Breast epithelium (tissue), 3 donors: ENCODE measurements around the gene NAV1.

Source experiments
- POLR2AphosphoS5 ChIP-seq, 3 donors: sonication (generic); formaldehyde crosslinking; IDR thresholded peaks; one replicate each; pipeline ENCODE4 v1.6.1; 2017; ENCODE audit warnings: antibody characterized with exemption in 3 of 3
- TF ChIP-seq, protein P1 (sequence below), 3 donors: fragments of 450-650 bp; IDR thresholded peaks; one replicate each; pipeline ENCODE4 v1.5.1; 2016 to 2017; ENCODE audit warnings: antibody characterized with exemption in 3 of 3, mild to moderate bottlenecking in 3 of 3, moderate library complexity in 3 of 3

DNA sequence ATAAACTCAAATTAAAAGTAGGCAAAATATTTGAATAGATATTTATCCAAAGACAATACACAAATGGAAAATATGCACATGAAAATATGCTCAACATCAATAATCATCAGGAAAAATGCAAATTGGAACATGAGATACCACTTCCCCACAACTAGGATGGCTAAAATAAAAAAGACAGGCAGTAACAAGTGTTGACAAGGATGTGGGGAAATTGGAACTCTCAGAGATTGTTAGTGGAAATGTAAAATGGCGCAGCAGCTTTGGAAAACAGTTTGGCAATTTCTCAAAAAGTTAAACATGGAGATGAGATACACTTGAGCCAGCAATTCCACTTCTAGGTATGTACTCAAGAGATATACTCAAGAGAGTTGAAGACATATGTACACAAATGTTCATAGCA, 48.8 kb downstream of the NAV1 start:
- TF ChIP-seq POLR2AphosphoS5 (IDR thresholded peaks at IDR 0.05), result no peak
- TF ChIP-seq, protein P1, sequence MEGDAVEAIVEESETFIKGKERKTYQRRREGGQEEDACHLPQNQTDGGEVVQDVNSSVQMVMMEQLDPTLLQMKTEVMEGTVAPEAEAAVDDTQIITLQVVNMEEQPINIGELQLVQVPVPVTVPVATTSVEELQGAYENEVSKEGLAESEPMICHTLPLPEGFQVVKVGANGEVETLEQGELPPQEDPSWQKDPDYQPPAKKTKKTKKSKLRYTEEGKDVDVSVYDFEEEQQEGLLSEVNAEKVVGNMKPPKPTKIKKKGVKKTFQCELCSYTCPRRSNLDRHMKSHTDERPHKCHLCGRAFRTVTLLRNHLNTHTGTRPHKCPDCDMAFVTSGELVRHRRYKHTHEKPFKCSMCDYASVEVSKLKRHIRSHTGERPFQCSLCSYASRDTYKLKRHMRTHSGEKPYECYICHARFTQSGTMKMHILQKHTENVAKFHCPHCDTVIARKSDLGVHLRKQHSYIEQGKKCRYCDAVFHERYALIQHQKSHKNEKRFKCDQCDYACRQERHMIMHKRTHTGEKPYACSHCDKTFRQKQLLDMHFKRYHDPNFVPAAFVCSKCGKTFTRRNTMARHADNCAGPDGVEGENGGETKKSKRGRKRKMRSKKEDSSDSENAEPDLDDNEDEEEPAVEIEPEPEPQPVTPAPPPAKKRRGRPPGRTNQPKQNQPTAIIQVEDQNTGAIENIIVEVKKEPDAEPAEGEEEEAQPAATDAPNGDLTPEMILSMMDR (IDR thresholded peaks at IDR 0.05), result no peak
